HepG2 (cell line): ENCODE measurements around the gene CCDC195. TPM values are rescaled to one million over a fixed set of nuclear protein-coding genes. Genes with fewer than 3 reads are reported as not detected.

Experiments used
- ATAC-seq: fragments of 200-7000 bp; cut with Tn5 transposase; 3 replicates; pipeline ENCODE4 v1.9.1; 2020; ENCODE audit warnings: mild to moderate bottlenecking, moderate library complexity
- BruUV-seq: library from RNA; stranded (reverse); fragments of 400-500 nt; replicated peaks from 2 replicates; lab custom pipeline; 2021; lab: Mats Ljungman, UMichigan
- CTCF ChIA-PET: fragments of 300-600 bp; formaldehyde crosslinking; extraction: SDS; loops from one replicate; lab custom pipeline; 2021; ENCODE audit warnings: low total read pairs, inconsistent platforms, low intra/inter-chr PET ratio; lab: Yijun Ruan, JAX
- POLR2A ChIA-PET: fragments of 350-600 bp; sonication (Branson Sonifier 250); formaldehyde crosslinking; loops from one replicate; lab custom pipeline; 2020; ENCODE audit warnings: antibody characterized with exemption, inconsistent platforms; lab: Yijun Ruan, JAX
- DNase-seq: peaks from one replicate; pipeline ENCODE4 v3.0.0-alpha.2; 2015; ENCODE audit warnings: low spot score
- FAIRE-seq: peaks from 3 replicates; lab custom pipeline; 2011; peaks lifted over from hg19 to GRCh38; lab: Jason Lieb, UNC
- H2AFZ ChIP-seq: one replicate; pipeline ENCODE4 v1.6.1; 2011; ENCODE audit warnings: low read length, inconsistent platforms
- H3K27ac ChIP-seq: fragments of 300-600 bp; 3 replicates; pipeline ENCODE4 v1.8.0; 2011; ENCODE audit warnings: mixed run types, mild to moderate bottlenecking, mixed read lengths, low read length, inconsistent platforms; ENCODE audit not compliant: insufficient read depth; ENCODE audit errors: extremely low read length
- H3K27me3 ChIP-seq, 2 experiments: fragments of 200-600 bp in 1 of 2; 2 replicates in 1 of 2; 3 replicates in 1 of 2; pipeline versions ENCODE4 v1.6.0 to v1.8.0; 2011; ENCODE audit warnings: low read length in 2 of 2, mild to moderate bottlenecking in 2 of 2, moderate library complexity in 2 of 2, inconsistent platforms in 1 of 2; ENCODE audit not compliant: insufficient read depth in 2 of 2, control insufficient read depth in 1 of 2
- H3K36me3 ChIP-seq, 2 experiments: fragments of 200-600 bp in 1 of 2; replicated peaks in 1 of 2; 2 replicates in 1 of 2; 3 replicates in 1 of 2; pipeline versions ENCODE4 v1.5.1 to v1.8.0; 2011; ENCODE audit warnings: low read length in 2 of 2, inconsistent platforms in 1 of 2; ENCODE audit not compliant: insufficient read depth in 2 of 2, control insufficient read depth in 1 of 2
- H3K4me1 ChIP-seq: 2 replicates; pipeline ENCODE4 v1.5.1; 2012; ENCODE audit warnings: low read length, inconsistent platforms; ENCODE audit not compliant: insufficient read depth
- H3K4me2 ChIP-seq: 2 replicates; pipeline ENCODE4 v1.6.0; 2011; ENCODE audit warnings: low read depth, low read length, inconsistent platforms
- H3K4me3 ChIP-seq, 3 experiments: fragments of 200-600 bp in 1 of 3; sonication (generic), shearing (Covaris generic) in 1 of 3; replicated peaks in 1 of 3; 2 replicates each; pipeline ENCODE4 v1.5.1; 2011 to 2016; ENCODE audit warnings: low read length in 3 of 3, inconsistent platforms in 2 of 3, low read depth in 2 of 3, mild to moderate bottlenecking in 2 of 3, control low read depth in 1 of 3, mixed read lengths in 1 of 3; ENCODE audit not compliant: insufficient read depth in 1 of 3
- H3K79me2 ChIP-seq: one replicate; pipeline ENCODE4 v1.6.1; 2011; ENCODE audit warnings: low read length, inconsistent platforms; ENCODE audit not compliant: insufficient read depth
- H3K9ac ChIP-seq: 2 replicates; pipeline ENCODE4 v1.6.0; 2011; ENCODE audit warnings: mild to moderate bottlenecking, low read depth, low read length, inconsistent platforms; ENCODE audit not compliant: insufficient read depth
- H3K9me3 ChIP-seq: 2 replicates; pipeline ENCODE4 v1.5.1; 2012; ENCODE audit warnings: mild to moderate bottlenecking, low read length
- H4K20me1 ChIP-seq: 2 replicates; pipeline ENCODE4 v1.6.0; 2011; ENCODE audit warnings: inconsistent platforms, mild to moderate bottlenecking, low read length, moderate library complexity; ENCODE audit not compliant: insufficient read depth
- CBX5 ChIP-seq: sonication (generic); formaldehyde crosslinking; IDR thresholded peaks from 2 replicates; pipeline ENCODE4 v1.4.0; 2020; ENCODE audit warnings: missing genetic modification reagents, borderline replicate concordance
- CCDC6 ChIP-seq: sonication (generic); formaldehyde crosslinking; IDR thresholded peaks from 2 replicates; pipeline ENCODE4 v1.8.1; 2022; ENCODE audit warnings: mild to moderate bottlenecking, missing genetic modification reagents, moderate library complexity
- ELF1 ChIP-seq: sonication (generic); formaldehyde crosslinking; IDR thresholded peaks from 2 replicates; pipeline ENCODE4 v1.4.0; 2020; ENCODE audit warnings: missing genetic modification reagents
- GZF1 ChIP-seq: sonication (generic); formaldehyde crosslinking; IDR thresholded peaks from 2 replicates; pipeline ENCODE4 v1.5.1; 2020; ENCODE audit warnings: mild to moderate bottlenecking, missing genetic modification reagents
- HNF4A ChIP-seq: sonication (generic); formaldehyde crosslinking; IDR thresholded peaks from 2 replicates; pipeline ENCODE4 v1.4.0; 2020; ENCODE audit warnings: missing genetic modification reagents
- NFATC3 ChIP-seq: sonication (generic); formaldehyde crosslinking; IDR thresholded peaks from 2 replicates; pipeline ENCODE4 v1.5.1; 2020; ENCODE audit warnings: mild to moderate bottlenecking, missing genetic modification reagents
- NONO ChIP-seq, 2 experiments: fragments of 450-650 bp in 1 of 2; sonication (generic) in 1 of 2; formaldehyde crosslinking in 1 of 2; IDR thresholded peaks in 1 of 2; conservative IDR thresholded peaks in 1 of 2; 2 replicates each; pipeline versions ENCODE4 v1.6.1 to v1.8.0; 2017 to 2022; ENCODE audit warnings: mild to moderate bottlenecking in 1 of 2, missing genetic modification reagents in 1 of 2, moderate library complexity in 1 of 2
- ZBTB20 ChIP-seq: sonication (generic); formaldehyde crosslinking; IDR thresholded peaks from 2 replicates; pipeline ENCODE4 v1.8.1; 2023; ENCODE audit warnings: missing genetic modification reagents, low read depth, mild to moderate bottlenecking, borderline replicate concordance
- WGBS: methylation state at CpG from one replicate; pipeline ENCODE4 v1.1.6; 2017; ENCODE audit warnings: low lambda C conversion rate; 5-methylcytosine and 5-hydroxymethylcytosine counted together
- in situ Hi-C: cut with HindIII; loops from 2 replicates; pipeline ENCODE4 v1.10.0; 2017; ENCODE audit warnings: low pct_unique_long_range_greater_than_20kb; ENCODE audit not compliant: extremely low pct_ligation_motif_present
- intact Hi-C: fragments of 100-400 bp; cut with micrococcal nuclease; formaldehyde crosslinking; loops from one replicate; pipeline ENCODE4 v1.10.0; 2022; ENCODE audit not compliant: unreplicated experiment
- polyA plus RNA-seq, 8 experiments: library from polyadenylated mRNA; depleted of rRNA in 3 of 8; stranded (reverse) in 7 of 8; unstranded in 1 of 8; fragments of >200 nt; fragmentation: Illumina TruSeq in 4 of 8; extraction: Trizol in 4 of 8; gene quantifications; 2 replicates each; pipeline versions ENCODE4 v1.2.1 to v1.2.3, GENCODE V29; 2011 to 2016; ENCODE audit warnings: low read depth in 4 of 8, missing spikeins in 1 of 8, mixed read lengths in 1 of 8; ENCODE audit not compliant: insufficient read depth in 1 of 8
- total RNA-seq, 5 experiments: library from RNA; depleted of rRNA; stranded (reverse); fragments of >200 nt; fragmentation: Illumina TruSeq; extraction: Trizol; gene quantifications; 2 replicates each; pipeline ENCODE4 v1.2.3, GENCODE V29; 2016; ENCODE audit warnings: low read depth in 1 of 5
- TF ChIP-seq, protein P1 (sequence below): sonication (generic); formaldehyde crosslinking; IDR thresholded peaks from 2 replicates; pipeline ENCODE4 v1.5.1; 2020; ENCODE audit warnings: missing genetic modification reagents, mild to moderate bottlenecking, borderline replicate concordance
- TF ChIP-seq, protein P2 (sequence below): sonication (generic); formaldehyde crosslinking; IDR thresholded peaks from 2 replicates; pipeline ENCODE4 v1.4.0; 2020; ENCODE audit warnings: missing genetic modification reagents
- TF ChIP-seq, protein P3 (sequence below): sonication (generic); formaldehyde crosslinking; conservative IDR thresholded peaks from 2 replicates; pipeline ENCODE4 v1.4.0; 2020; ENCODE audit warnings: missing genetic modification reagents
- TF ChIP-seq, protein P4 (sequence below): sonication (generic); formaldehyde crosslinking; IDR thresholded peaks from 2 replicates; pipeline ENCODE4 v1.4.0; 2020; ENCODE audit warnings: missing genetic modification reagents
- TF ChIP-seq, protein P5 (sequence below): sonication (generic); formaldehyde crosslinking; IDR thresholded peaks from 2 replicates; pipeline ENCODE4 v1.4.0; 2020; ENCODE audit warnings: missing genetic modification reagents

The CCDC195 gene
- total and polyA plus RNA-seq, 2 of the 13 experiments (the other 11 are each of a cell fraction or from before 2014, with no cell fraction given): not detected

DNA sequence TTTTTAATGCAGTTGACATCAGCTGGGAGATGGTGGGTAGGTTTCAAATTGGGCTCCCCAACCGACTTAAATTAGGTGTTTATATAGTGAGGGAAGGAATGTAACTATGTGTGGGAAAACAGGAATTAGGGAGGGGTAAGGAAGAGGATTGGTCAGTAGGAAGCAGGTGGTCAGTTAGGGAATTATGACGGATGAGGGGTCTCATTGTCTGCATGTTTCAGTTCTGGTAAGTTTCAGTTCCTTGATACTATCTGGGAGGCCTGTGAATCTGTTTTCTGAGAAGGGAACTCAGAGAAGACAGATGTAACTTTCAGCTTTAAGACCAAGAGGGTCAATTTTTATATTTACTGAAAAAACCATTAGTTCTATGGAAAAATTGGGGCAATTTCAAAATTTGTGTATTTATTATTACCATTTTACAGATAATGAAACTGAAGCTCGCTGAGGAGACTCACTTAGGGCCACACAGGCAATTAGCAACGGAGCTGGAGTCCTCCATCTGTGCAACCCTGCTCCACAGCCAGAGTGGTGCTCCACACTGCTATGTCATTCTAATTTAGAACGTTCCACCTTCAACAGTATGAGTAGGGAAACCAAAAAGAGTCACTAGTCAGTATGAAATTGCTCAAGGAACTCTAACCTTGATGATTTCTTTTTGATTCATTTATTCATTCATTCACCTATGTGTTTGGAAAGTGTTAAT is 36.0 kb upstream of the CCDC195 start:
- H3K27me3 ChIP-seq: no peaks in the 10 kb centered on the region
- H4K20me1 ChIP-seq: no peaks in the 10 kb centered on the region
- H3K4me2 ChIP-seq: no peak overlapping the region
- DNase-seq (no peak), FAIRE-seq (no peak), ATAC-seq (no peak)
- no peaks in the 10 kb centered on the region for H3K79me2 ChIP-seq
- 4% methylated on average over 5 of the region's 5 CpGs for WGBS
- H3K36me3 ChIP-seq: no peaks in the 10 kb centered on the region
- in situ Hi-C loops (no loop called here), intact Hi-C loops (no loop called here)
- peaks cover 7% of the 10 kb centered on the region for H3K9me3 ChIP-seq
- H2AFZ ChIP-seq: no peak overlapping the region
- no TSS peak for BruUV-seq
- H3K9ac ChIP-seq: no peak overlapping the region
- H3K27ac ChIP-seq: no peak overlapping the region
- no peak overlapping the region for H3K4me3 ChIP-seq
- no peaks in the 10 kb centered on the region for H3K4me1 ChIP-seq
- ChIA-PET POLR2A (no interaction called here), CTCF (no interaction called here)
- TF ChIP-seq CBX5 (CRISPR knock-in tag) (no peak), ELF1 (no peak), HNF4A (no peak), ZBTB20 (no peak), GZF1 (CRISPR knock-in tag) (no peak), NFATC3 (no peak), CCDC6 (CRISPR knock-in tag) (no peak), NONO (IDR thresholded peaks at IDR 0.05) (no peak), NONO (CRISPR knock-in tag; conservative IDR thresholded peaks at IDR 0.05) (no peak)
- TF ChIP-seq, protein P1, sequence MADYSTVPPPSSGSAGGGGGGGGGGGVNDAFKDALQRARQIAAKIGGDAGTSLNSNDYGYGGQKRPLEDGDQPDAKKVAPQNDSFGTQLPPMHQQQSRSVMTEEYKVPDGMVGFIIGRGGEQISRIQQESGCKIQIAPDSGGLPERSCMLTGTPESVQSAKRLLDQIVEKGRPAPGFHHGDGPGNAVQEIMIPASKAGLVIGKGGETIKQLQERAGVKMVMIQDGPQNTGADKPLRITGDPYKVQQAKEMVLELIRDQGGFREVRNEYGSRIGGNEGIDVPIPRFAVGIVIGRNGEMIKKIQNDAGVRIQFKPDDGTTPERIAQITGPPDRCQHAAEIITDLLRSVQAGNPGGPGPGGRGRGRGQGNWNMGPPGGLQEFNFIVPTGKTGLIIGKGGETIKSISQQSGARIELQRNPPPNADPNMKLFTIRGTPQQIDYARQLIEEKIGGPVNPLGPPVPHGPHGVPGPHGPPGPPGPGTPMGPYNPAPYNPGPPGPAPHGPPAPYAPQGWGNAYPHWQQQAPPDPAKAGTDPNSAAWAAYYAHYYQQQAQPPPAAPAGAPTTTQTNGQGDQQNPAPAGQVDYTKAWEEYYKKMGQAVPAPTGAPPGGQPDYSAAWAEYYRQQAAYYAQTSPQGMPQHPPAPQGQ (CRISPR knock-in tag): no peak
- TF ChIP-seq, protein P2, sequence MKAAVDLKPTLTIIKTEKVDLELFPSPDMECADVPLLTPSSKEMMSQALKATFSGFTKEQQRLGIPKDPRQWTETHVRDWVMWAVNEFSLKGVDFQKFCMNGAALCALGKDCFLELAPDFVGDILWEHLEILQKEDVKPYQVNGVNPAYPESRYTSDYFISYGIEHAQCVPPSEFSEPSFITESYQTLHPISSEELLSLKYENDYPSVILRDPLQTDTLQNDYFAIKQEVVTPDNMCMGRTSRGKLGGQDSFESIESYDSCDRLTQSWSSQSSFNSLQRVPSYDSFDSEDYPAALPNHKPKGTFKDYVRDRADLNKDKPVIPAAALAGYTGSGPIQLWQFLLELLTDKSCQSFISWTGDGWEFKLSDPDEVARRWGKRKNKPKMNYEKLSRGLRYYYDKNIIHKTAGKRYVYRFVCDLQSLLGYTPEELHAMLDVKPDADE (CRISPR knock-in tag): no peak
- TF ChIP-seq, protein P3, sequence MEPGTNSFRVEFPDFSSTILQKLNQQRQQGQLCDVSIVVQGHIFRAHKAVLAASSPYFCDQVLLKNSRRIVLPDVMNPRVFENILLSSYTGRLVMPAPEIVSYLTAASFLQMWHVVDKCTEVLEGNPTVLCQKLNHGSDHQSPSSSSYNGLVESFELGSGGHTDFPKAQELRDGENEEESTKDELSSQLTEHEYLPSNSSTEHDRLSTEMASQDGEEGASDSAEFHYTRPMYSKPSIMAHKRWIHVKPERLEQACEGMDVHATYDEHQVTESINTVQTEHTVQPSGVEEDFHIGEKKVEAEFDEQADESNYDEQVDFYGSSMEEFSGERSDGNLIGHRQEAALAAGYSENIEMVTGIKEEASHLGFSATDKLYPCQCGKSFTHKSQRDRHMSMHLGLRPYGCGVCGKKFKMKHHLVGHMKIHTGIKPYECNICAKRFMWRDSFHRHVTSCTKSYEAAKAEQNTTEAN (CRISPR knock-in tag): no peak
- TF ChIP-seq, protein P4, sequence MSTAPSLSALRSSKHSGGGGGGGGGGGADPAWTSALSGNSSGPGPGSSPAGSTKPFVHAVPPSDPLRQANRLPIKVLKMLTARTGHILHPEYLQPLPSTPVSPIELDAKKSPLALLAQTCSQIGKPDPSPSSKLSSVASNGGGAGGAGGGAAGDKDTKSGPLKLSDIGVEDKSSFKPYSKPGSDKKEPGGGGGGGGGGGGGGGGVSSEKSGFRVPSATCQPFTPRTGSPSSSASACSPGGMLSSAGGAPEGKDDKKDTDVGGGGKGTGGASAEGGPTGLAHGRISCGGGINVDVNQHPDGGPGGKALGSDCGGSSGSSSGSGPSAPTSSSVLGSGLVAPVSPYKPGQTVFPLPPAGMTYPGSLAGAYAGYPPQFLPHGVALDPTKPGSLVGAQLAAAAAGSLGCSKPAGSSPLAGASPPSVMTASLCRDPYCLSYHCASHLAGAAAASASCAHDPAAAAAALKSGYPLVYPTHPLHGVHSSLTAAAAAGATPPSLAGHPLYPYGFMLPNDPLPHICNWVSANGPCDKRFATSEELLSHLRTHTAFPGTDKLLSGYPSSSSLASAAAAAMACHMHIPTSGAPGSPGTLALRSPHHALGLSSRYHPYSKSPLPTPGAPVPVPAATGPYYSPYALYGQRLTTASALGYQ (CRISPR knock-in tag): no peak
- TF ChIP-seq, protein P5, sequence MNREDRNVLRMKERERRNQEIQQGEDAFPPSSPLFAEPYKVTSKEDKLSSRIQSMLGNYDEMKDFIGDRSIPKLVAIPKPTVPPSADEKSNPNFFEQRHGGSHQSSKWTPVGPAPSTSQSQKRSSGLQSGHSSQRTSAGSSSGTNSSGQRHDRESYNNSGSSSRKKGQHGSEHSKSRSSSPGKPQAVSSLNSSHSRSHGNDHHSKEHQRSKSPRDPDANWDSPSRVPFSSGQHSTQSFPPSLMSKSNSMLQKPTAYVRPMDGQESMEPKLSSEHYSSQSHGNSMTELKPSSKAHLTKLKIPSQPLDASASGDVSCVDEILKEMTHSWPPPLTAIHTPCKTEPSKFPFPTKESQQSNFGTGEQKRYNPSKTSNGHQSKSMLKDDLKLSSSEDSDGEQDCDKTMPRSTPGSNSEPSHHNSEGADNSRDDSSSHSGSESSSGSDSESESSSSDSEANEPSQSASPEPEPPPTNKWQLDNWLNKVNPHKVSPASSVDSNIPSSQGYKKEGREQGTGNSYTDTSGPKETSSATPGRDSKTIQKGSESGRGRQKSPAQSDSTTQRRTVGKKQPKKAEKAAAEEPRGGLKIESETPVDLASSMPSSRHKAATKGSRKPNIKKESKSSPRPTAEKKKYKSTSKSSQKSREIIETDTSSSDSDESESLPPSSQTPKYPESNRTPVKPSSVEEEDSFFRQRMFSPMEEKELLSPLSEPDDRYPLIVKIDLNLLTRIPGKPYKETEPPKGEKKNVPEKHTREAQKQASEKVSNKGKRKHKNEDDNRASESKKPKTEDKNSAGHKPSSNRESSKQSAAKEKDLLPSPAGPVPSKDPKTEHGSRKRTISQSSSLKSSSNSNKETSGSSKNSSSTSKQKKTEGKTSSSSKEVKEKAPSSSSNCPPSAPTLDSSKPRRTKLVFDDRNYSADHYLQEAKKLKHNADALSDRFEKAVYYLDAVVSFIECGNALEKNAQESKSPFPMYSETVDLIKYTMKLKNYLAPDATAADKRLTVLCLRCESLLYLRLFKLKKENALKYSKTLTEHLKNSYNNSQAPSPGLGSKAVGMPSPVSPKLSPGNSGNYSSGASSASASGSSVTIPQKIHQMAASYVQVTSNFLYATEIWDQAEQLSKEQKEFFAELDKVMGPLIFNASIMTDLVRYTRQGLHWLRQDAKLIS (CRISPR knock-in tag): no peak
